HCT116 (cell line): ENCODE measurements around the gene BCL11A. TPM values are rescaled to one million over a fixed set of nuclear protein-coding genes. Genes with fewer than 3 reads are reported as not detected.

Experiments
- ATAC-seq: fragments of 200-7000 bp; cut with Tn5 transposase; 2 replicates; pipeline ENCODE4 v1.9.1; 2020; ENCODE audit warnings: mild to moderate bottlenecking, moderate library complexity
- BruUV-seq: library from RNA; stranded (reverse); fragments of 400-500 nt; replicated peaks from 2 replicates; lab custom pipeline; 2021; lab: Mats Ljungman, UMichigan
- CTCF ChIA-PET: fragments of 300-600 bp; sonication (Branson Sonifier 250); formaldehyde crosslinking; loops from one replicate; lab custom pipeline; 2021; ENCODE audit warnings: antibody characterized with exemption; lab: Charles Lee
- POLR2A ChIA-PET: fragments of 300-600, 350-600 bp; sonication (Branson Sonifier 250); formaldehyde crosslinking; loops from one replicate; lab custom pipeline; 2021; ENCODE audit warnings: antibody characterized with exemption; lab: Charles Lee
- RAD21 ChIA-PET, 2 experiments: fragments of 300-600 bp; sonication (Branson Sonifier 250); formaldehyde crosslinking; loops; one replicate each; lab custom pipeline; 2023; ENCODE audit warnings: low total read pairs in 2 of 2; ENCODE audit not compliant: uncharacterized antibody in 2 of 2, unreplicated experiment in 2 of 2, low non-redundant PET in 1 of 2; lab: Charles Lee
- DNase-seq: peaks from one replicate; pipeline ENCODE4 v3.0.0-alpha.2; 2010; ENCODE audit warnings: low read depth, low spot score
- H2AFZ ChIP-seq: fragments of 200-600 bp; shearing (Covaris generic), sonication (generic); 2 replicates; pipeline ENCODE4 v1.6.1; 2017; ENCODE audit warnings: low read depth, mixed run types, mixed read lengths, antibody characterized with exemption, low read length; ENCODE audit not compliant: poor library complexity, severe bottlenecking
- H3K27ac ChIP-seq: 2 replicates; pipeline ENCODE4 v1.5.1; 2012; ENCODE audit warnings: low read depth, low read length
- H3K27me3 ChIP-seq: fragments of 200-600 bp; sonication (generic); 2 replicates; pipeline ENCODE4 v1.6.1; 2016; ENCODE audit warnings: mixed run types, low read length, mixed read lengths; ENCODE audit not compliant: insufficient read depth
- H3K36me3 ChIP-seq, 2 experiments: fragments of 200-500 bp in 1 of 2; fragments of 200-600 bp in 1 of 2; sonication (Bioruptor generic) in 1 of 2; sonication (generic) in 1 of 2; 2 replicates each; pipeline versions ENCODE4 v1.5.1 to v1.6.1; 2014 to 2016; ENCODE audit warnings: low read length in 2 of 2, inconsistent platforms in 1 of 2, mixed read lengths in 1 of 2, mixed run types in 1 of 2; ENCODE audit not compliant: insufficient read depth in 2 of 2, control insufficient read depth in 1 of 2
- H3K4me1 ChIP-seq, 2 experiments: fragments of 200-600 bp in 1 of 2; sonication (generic) in 1 of 2; 2 replicates each; pipeline versions ENCODE4 v1.5.1 to v1.6.1; 2012 to 2017; ENCODE audit warnings: low read length in 2 of 2, inconsistent platforms in 1 of 2, mild to moderate bottlenecking in 1 of 2, mixed read lengths in 1 of 2, mixed run types in 1 of 2, moderate library complexity in 1 of 2; ENCODE audit not compliant: insufficient read depth in 2 of 2, control insufficient read depth in 1 of 2
- H3K4me2 ChIP-seq: fragments of 200-600 bp; sonication (generic); 2 replicates; pipeline ENCODE4 v1.6.1; 2017; ENCODE audit warnings: mixed run types, low read length, mixed read lengths
- H3K4me3 ChIP-seq, 2 experiments: fragments of 200-600 bp in 1 of 2; sonication (generic) in 1 of 2; replicated peaks in 1 of 2; 2 replicates each; pipeline ENCODE4 v1.5.1; 2011 to 2016; ENCODE audit warnings: low read length in 2 of 2, control low read depth in 1 of 2, low read depth in 1 of 2, mild to moderate bottlenecking in 1 of 2, mixed read lengths in 1 of 2, mixed run types in 1 of 2
- H3K79me2 ChIP-seq: fragments of 200-600 bp; sonication (generic); 2 replicates; pipeline ENCODE4 v1.6.1; 2017; ENCODE audit warnings: mild to moderate bottlenecking, mixed run types, low read length, moderate library complexity, mixed read lengths; ENCODE audit not compliant: insufficient read depth
- H3K9ac ChIP-seq: fragments of 200-600 bp; sonication (generic); 2 replicates; pipeline ENCODE4 v1.6.1; 2016; ENCODE audit warnings: low read length, mixed read lengths
- H3K9me2 ChIP-seq: fragments of 200-600 bp; sonication (generic), shearing (Covaris generic); 2 replicates; pipeline ENCODE4 v1.6.1; 2017; ENCODE audit warnings: mixed run types, mild to moderate bottlenecking, moderate library complexity; ENCODE audit not compliant: insufficient read depth
- H3K9me3 ChIP-seq, 2 experiments: fragments of 200-500 bp in 1 of 2; fragments of 200-600 bp in 1 of 2; sonication (Bioruptor generic) in 1 of 2; sonication (generic) in 1 of 2; 2 replicates each; pipeline ENCODE4 v1.6.1; 2014 to 2017; ENCODE audit warnings: low read length in 2 of 2, mixed read lengths in 2 of 2, inconsistent platforms in 1 of 2, low read depth in 1 of 2, mild to moderate bottlenecking in 1 of 2, mixed run types in 1 of 2, moderate library complexity in 1 of 2; ENCODE audit not compliant: control insufficient read depth in 1 of 2, insufficient read depth in 1 of 2
- H4K20me1 ChIP-seq: fragments of 200-600 bp; sonication (generic), shearing (Covaris generic); 2 replicates; pipeline ENCODE4 v1.6.1; 2017; ENCODE audit warnings: mixed run types, mild to moderate bottlenecking, moderate library complexity; ENCODE audit not compliant: insufficient read depth
- CEBPB ChIP-seq: IDR thresholded peaks from 2 replicates; pipeline ENCODE4 v1.6.1; 2012; ENCODE audit warnings: low read depth
- ELF1 ChIP-seq: IDR thresholded peaks from 2 replicates; pipeline ENCODE4 v1.6.1; 2012; ENCODE audit warnings: low read depth, borderline replicate concordance
- EZH2phosphoT487 ChIP-seq: fragments of 200-600 bp; IDR thresholded peaks from 2 replicates; pipeline ENCODE4 v1.6.1; 2018; ENCODE audit warnings: antibody characterized with exemption, borderline replicate concordance
- FOSL1 ChIP-seq: IDR thresholded peaks from 2 replicates; pipeline ENCODE4 v1.6.1; 2012; ENCODE audit warnings: low read depth
- JUND ChIP-seq: IDR thresholded peaks from 2 replicates; pipeline ENCODE4 v1.6.1; 2012
- YY1 ChIP-seq: IDR thresholded peaks from 2 replicates; pipeline ENCODE4 v1.6.1; 2011; ENCODE audit warnings: low read length, low read depth, moderate library complexity, mild to moderate bottlenecking; ENCODE audit not compliant: insufficient replicate concordance; ENCODE audit errors: extremely low read depth
- intact Hi-C: fragments of 100-400 bp; cut with micrococcal nuclease; formaldehyde crosslinking; loops from 2 replicates; pipeline ENCODE4 v1.10.0; 2022
- total RNA-seq: library from RNA; stranded (reverse); gene quantifications from one replicate; pipeline ENCODE4 v1.2.1, GENCODE V29; 2021; ENCODE audit not compliant: unreplicated experiment
- TF ChIP-seq, protein P1 (sequence below), 3 experiments: fragments of 200-600 bp in 1 of 3; sonication (generic) in 1 of 3; IDR thresholded peaks in 2 of 3; conservative IDR thresholded peaks in 1 of 3; 2 replicates each; pipeline ENCODE4 v1.5.1; 2012 to 2017; ENCODE audit warnings: low read depth in 2 of 3, low read length in 2 of 3, antibody characterized with exemption in 1 of 3, borderline replicate concordance in 1 of 3, control low read depth in 1 of 3, mild to moderate bottlenecking in 1 of 3, mixed read lengths in 1 of 3, mixed run types in 1 of 3, moderate library complexity in 1 of 3; ENCODE audit not compliant: insufficient read depth in 1 of 3
- TF ChIP-seq, protein P2 (sequence below): IDR thresholded peaks from 2 replicates; pipeline ENCODE4 v1.6.1; 2012
- TF ChIP-seq, protein P3 (sequence below): IDR thresholded peaks from 2 replicates; pipeline ENCODE4 v1.6.1; 2012; ENCODE audit warnings: low read depth

Gene BCL11A
- total RNA-seq, 1 experiment from 2014 or later = 0.71 TPM

- DNase-seq = no peak
- Histone ChIP-seq H3K4me1 (peaks cover 8 to 20% of the 10 kb centered on the region in 2 experiments; a peak in 3 of 4 replicates), H3K9ac (no peak overlapping the region), H3K4me3 (no peak overlapping the region), H3K9me2 (no peaks in the 10 kb centered on the region), H2AFZ (peak overlapping the region; percentile 60), H3K9me3 (no peaks in the 10 kb centered on the region), H3K27ac (no peak overlapping the region), H3K27me3 (no peaks in the 10 kb centered on the region; the same call in 1 of the 2 replicates), H3K4me2 (peak overlapping the region; percentile 34; the same call in 1 of the 2 replicates), H3K79me2 (no peaks in the 10 kb centered on the region), H4K20me1 (no peaks in the 10 kb centered on the region), H3K36me3 (no peaks in the 10 kb centered on the region)
- no TSS peak for BruUV-seq
- intact Hi-C loops = no loop called here
- POLR2A ChIA-PET = no interaction called here
- TF ChIP-seq ELF1 (no peak), YY1 (peak; percentile 55), JUND (0 out of 2 replicates have a peak, but pooled peaks have one; percentile 13), EZH2phosphoT487 (no peak), FOSL1 (peak; percentile 24; the same call in 1 of the 2 replicates)
- CTCF ChIA-PET = no interaction called here
- peak; percentile 57 for ATAC-seq
- RAD21 ChIA-PET = no interaction called here
Measured at GRCh38 chr2:60516383-60516811, 37.1 kb downstream of the BCL11A start.

- Histone ChIP-seq H2AFZ (peak overlapping the region; percentile 60), H3K79me2 (no peaks in the 10 kb centered on the region), H3K9me2 (no peaks in the 10 kb centered on the region), H3K4me3 (no peak overlapping the region), H3K4me2 (peak overlapping the region; percentile 34; the same call in 1 of the 2 replicates), H3K9me3 (no peaks in the 10 kb centered on the region), H4K20me1 (no peaks in the 10 kb centered on the region), H3K27me3 (no peaks in the 10 kb centered on the region; the same call in 1 of the 2 replicates), H3K27ac (no peak overlapping the region), H3K4me1 (peaks cover 8 to 20% of the 10 kb centered on the region in 2 experiments; a peak in 3 of 4 replicates), H3K36me3 (no peaks in the 10 kb centered on the region), H3K9ac (no peak overlapping the region)
- ATAC-seq (0 out of 2 replicates have a peak, but pooled peaks have one; percentile 40), DNase-seq (no peak)
- no TSS peak for BruUV-seq
- no peak for TF ChIP-seq CEBPB
- TF ChIP-seq, protein P1, sequence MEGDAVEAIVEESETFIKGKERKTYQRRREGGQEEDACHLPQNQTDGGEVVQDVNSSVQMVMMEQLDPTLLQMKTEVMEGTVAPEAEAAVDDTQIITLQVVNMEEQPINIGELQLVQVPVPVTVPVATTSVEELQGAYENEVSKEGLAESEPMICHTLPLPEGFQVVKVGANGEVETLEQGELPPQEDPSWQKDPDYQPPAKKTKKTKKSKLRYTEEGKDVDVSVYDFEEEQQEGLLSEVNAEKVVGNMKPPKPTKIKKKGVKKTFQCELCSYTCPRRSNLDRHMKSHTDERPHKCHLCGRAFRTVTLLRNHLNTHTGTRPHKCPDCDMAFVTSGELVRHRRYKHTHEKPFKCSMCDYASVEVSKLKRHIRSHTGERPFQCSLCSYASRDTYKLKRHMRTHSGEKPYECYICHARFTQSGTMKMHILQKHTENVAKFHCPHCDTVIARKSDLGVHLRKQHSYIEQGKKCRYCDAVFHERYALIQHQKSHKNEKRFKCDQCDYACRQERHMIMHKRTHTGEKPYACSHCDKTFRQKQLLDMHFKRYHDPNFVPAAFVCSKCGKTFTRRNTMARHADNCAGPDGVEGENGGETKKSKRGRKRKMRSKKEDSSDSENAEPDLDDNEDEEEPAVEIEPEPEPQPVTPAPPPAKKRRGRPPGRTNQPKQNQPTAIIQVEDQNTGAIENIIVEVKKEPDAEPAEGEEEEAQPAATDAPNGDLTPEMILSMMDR (IDR thresholded peaks at IDR 0.05 in 2 of 3, conservative IDR thresholded peaks at IDR 0.05 in 1 of 3; ENCODE audit: borderline replicate concordance in 1 of 3, insufficient read depth in 1 of 3, low read depth in 2 of 3, low read length in 2 of 3) = 0 out of 6 replicates have a peak, but pooled peaks of 1 of the 3 experiments have one; percentile 7
- TF ChIP-seq FOSL1 = no peak
- TF ChIP-seq, protein P2, sequence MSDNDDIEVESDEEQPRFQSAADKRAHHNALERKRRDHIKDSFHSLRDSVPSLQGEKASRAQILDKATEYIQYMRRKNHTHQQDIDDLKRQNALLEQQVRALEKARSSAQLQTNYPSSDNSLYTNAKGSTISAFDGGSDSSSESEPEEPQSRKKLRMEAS = no peak
- TF ChIP-seq, protein P3, sequence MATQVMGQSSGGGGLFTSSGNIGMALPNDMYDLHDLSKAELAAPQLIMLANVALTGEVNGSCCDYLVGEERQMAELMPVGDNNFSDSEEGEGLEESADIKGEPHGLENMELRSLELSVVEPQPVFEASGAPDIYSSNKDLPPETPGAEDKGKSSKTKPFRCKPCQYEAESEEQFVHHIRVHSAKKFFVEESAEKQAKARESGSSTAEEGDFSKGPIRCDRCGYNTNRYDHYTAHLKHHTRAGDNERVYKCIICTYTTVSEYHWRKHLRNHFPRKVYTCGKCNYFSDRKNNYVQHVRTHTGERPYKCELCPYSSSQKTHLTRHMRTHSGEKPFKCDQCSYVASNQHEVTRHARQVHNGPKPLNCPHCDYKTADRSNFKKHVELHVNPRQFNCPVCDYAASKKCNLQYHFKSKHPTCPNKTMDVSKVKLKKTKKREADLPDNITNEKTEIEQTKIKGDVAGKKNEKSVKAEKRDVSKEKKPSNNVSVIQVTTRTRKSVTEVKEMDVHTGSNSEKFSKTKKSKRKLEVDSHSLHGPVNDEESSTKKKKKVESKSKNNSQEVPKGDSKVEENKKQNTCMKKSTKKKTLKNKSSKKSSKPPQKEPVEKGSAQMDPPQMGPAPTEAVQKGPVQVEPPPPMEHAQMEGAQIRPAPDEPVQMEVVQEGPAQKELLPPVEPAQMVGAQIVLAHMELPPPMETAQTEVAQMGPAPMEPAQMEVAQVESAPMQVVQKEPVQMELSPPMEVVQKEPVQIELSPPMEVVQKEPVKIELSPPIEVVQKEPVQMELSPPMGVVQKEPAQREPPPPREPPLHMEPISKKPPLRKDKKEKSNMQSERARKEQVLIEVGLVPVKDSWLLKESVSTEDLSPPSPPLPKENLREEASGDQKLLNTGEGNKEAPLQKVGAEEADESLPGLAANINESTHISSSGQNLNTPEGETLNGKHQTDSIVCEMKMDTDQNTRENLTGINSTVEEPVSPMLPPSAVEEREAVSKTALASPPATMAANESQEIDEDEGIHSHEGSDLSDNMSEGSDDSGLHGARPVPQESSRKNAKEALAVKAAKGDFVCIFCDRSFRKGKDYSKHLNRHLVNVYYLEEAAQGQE = no peak
- ChIA-PET POLR2A (no interaction called here), RAD21 (no interaction called here), CTCF (no interaction called here)
- intact Hi-C loops = no loop called here
Measured at GRCh38 chr2:60515721-60516226, 37.7 kb downstream of the BCL11A start.
